Adrenal gland (tissue), 5 donors: ENCODE results near the gene STAT1.
A peak's percentile ranks its signal among the peaks of the same experiment; 100 is the strongest.

Experiments
- POLR2A ChIP-seq, 2 donors: fragments of 450-650 bp; IDR thresholded peaks; one replicate each; pipeline ENCODE4 v1.6.1; 2017; ENCODE audit warnings: antibody characterized with exemption in 2 of 2, mild to moderate bottlenecking in 2 of 2, moderate library complexity in 1 of 2
- TF ChIP-seq, protein P1 (sequence below), 6 experiments: fragments of 450-650 bp in 4 of 6; fragments of 200-600 bp in 2 of 6; sonication (generic) in 1 of 6; IDR thresholded peaks; 1 replicate in 5 of 6; 2 replicates in 1 of 6; pipeline versions ENCODE4 v1.5.1 to v1.8.0; 2016 to 2021; ENCODE audit warnings: antibody characterized with exemption in 6 of 6, mild to moderate bottlenecking in 2 of 6, moderate library complexity in 1 of 6
- donor health status: DM: no; HTN: no; CAD: no.

DNA sequence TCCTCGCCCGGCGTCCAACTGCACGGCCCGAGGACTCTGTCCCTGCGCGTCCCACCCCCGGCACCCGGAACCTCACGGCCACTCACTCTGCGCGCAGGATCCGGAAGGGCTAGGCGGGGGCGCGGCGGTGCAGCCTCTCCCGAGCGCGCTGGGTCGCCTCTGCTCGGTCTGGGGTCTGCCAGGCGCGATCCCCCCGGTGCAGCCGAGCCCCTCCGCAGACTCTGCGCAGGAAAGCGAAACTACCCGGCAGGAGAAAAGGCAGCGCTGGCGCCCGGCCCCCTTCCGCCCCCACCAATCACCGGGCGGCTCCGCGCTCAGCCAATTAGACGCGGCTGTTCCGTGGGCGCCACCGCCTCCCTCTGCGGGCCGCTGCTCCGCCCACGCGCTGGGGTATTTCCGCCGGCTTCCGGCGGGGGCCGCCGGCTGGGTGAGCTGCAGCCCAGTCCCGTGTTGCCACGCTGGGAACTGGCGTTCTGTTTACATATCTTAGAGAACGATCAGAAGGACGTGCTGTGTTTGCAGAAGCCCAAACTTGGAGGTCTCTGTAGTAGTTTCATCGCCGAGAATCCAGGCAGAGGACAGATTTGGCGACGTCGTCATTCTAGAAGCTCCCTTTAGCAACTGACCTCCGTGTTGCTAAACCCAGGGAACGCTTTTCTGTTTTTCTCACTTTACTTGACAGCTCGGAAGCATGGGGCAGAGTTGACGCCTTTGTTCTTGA lies at the start of gene STAT1:
- TF ChIP-seq, protein P1, sequence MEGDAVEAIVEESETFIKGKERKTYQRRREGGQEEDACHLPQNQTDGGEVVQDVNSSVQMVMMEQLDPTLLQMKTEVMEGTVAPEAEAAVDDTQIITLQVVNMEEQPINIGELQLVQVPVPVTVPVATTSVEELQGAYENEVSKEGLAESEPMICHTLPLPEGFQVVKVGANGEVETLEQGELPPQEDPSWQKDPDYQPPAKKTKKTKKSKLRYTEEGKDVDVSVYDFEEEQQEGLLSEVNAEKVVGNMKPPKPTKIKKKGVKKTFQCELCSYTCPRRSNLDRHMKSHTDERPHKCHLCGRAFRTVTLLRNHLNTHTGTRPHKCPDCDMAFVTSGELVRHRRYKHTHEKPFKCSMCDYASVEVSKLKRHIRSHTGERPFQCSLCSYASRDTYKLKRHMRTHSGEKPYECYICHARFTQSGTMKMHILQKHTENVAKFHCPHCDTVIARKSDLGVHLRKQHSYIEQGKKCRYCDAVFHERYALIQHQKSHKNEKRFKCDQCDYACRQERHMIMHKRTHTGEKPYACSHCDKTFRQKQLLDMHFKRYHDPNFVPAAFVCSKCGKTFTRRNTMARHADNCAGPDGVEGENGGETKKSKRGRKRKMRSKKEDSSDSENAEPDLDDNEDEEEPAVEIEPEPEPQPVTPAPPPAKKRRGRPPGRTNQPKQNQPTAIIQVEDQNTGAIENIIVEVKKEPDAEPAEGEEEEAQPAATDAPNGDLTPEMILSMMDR (IDR thresholded peaks at IDR 0.05): peak in 3 of 6 experiments; percentile 7 to 52 (median 20)
- peak; percentile 93 to 96 for TF ChIP-seq POLR2A (IDR thresholded peaks at IDR 0.05)
